RWPE1 (cell line): ENCODE data around the gene VPS8.

ENCODE experiments used
- CTCF ChIA-PET: fragments of 350-600 bp; sonication (Branson Sonifier 250); formaldehyde crosslinking; extraction: SDS; loops from one replicate; lab custom pipeline; 2021; lab: Yijun Ruan, JAX
- POLR2A ChIA-PET: fragments of 400-600 bp; formaldehyde crosslinking; extraction: SDS; loops from one replicate; lab custom pipeline; 2020; ENCODE audit warnings: antibody characterized with exemption; ENCODE audit not compliant: low non-redundant PET; lab: Yijun Ruan, JAX
- DNase-seq: peaks from one replicate; pipeline ENCODE4 v3.0.0; 2012; ENCODE audit warnings: low spot score
- H3K27ac ChIP-seq: fragments of 450-650 bp; 2 replicates; pipeline ENCODE4 v1.5.1; 2017
- TF ChIP-seq, protein P1 (sequence below): fragments of 450-650 bp; conservative IDR thresholded peaks from 2 replicates; pipeline ENCODE4 v1.5.1; 2017; ENCODE audit warnings: low read depth, mild to moderate bottlenecking

Gene VPS8

DNA sequence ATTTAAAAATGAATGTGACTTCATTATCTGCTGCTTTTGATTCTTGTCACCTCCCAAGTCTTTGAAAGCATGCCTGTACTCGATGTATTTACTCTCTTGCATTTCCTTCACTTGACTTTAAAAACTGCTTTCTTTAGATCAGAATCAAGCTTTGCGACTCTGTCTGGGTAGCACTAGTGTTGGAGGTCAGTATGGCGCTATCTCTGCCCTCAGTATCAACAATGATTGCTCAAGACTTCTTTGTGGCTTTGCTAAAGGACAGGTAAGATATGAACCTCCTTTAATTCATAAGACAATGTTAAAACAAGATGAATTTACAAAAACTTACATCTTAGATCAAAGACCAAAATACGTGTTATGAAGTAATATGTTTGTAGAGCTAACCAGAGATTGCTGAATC, 37.0 kb downstream of the VPS8 start:
- no peak overlapping the region for H3K27ac ChIP-seq
- POLR2A ChIA-PET, result no interaction called here
- CTCF ChIA-PET, result no interaction called here
- no peak for DNase-seq
- TF ChIP-seq, protein P1, sequence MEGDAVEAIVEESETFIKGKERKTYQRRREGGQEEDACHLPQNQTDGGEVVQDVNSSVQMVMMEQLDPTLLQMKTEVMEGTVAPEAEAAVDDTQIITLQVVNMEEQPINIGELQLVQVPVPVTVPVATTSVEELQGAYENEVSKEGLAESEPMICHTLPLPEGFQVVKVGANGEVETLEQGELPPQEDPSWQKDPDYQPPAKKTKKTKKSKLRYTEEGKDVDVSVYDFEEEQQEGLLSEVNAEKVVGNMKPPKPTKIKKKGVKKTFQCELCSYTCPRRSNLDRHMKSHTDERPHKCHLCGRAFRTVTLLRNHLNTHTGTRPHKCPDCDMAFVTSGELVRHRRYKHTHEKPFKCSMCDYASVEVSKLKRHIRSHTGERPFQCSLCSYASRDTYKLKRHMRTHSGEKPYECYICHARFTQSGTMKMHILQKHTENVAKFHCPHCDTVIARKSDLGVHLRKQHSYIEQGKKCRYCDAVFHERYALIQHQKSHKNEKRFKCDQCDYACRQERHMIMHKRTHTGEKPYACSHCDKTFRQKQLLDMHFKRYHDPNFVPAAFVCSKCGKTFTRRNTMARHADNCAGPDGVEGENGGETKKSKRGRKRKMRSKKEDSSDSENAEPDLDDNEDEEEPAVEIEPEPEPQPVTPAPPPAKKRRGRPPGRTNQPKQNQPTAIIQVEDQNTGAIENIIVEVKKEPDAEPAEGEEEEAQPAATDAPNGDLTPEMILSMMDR, result no peak

DNA sequence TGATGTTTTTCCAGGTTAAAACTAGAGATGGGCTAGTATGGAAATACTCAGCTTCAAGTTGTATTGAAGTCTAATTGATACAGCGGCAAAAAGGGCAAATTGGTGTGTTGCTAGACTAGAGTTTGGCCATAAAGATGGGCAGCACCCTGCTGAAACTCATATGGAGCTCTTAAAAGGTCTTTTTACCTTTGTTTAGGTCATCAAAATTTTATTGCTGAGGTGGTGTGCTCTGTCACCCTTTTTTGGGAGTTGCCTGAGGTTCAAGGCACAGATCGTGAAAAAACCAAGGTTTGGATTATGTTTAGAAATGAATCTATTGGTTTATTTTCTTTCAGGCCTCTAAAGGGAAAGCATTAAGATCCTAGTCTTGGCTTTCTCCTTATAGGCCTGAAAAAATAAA, 38.2 kb downstream of the VPS8 start:
- POLR2A ChIA-PET, result no interaction called here
- TF ChIP-seq, protein P1, result no peak
- H3K27ac ChIP-seq, result no peak overlapping the region
- CTCF ChIA-PET, result no interaction called here
- DNase-seq, result no peak

DNA sequence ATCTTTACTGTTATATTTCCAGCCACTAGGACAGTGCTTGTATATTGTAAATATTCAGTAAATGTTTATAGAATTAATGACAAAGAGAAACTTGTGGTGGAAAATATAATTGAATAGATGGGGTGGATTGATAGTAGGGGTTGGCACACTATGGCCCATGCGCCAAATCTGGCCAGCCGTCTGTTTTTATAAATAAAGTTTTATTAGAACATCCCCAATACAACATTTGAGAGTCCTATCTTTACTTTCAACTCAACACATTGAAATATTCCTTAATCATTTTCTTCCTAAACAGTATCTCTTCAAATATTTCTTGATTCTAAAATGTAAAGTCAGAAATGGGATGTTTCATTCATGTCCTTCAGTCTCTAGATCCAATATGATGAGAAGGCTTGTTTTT, 45.1 kb downstream of the VPS8 start:
- TF ChIP-seq, protein P1, result no peak
- CTCF ChIA-PET, result no interaction called here
- POLR2A ChIA-PET, result no interaction called here
- no peak overlapping the region for H3K27ac ChIP-seq
- no peak for DNase-seq

DNA sequence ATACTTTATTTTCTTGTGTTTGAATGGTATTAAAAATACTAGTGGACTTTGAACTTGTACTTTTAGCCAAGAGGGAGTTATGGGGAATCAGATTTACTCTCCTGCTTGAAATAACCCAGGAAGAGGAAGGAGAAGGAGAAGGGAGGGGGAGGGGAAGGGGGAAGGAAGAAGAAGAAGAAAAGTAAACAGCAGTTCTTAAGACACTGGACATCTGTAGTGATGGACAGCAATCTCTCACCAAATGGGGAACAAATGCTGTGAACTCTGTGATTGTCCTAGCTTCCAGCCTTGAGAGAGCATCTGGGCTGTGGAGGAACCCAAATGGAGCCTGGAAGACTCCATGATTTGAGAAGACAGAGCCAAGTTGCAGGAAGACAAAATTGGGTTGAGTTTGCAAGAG, 52.0 kb downstream of the VPS8 start:
- POLR2A ChIA-PET, result no interaction called here
- TF ChIP-seq, protein P1, result no peak
- CTCF ChIA-PET, result interaction anchor here (0.5 kb wide), 1 partner anchor 1280 kb away, joined by 4 read pairs; no protein-coding TSS in a partner anchor
- no peak overlapping the region for H3K27ac ChIP-seq
- DNase-seq, result no peak

DNA sequence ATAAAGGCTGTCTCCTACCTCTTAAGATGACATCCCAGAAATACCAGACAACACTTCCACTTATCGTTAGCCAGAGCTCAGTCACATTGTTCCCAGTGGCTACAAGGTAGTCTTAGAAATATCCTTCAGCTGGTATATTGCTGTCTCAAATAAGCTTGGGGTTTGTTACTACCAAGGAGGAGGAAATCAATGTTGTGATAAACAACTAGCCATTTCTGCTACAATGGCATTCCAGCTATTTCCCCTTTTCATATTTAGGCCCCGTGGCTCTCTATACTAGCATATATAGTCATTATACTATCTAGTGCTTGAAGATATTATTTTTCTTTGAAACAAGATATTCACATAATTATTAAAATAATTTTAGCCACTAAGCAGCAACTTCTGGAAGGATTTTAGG, 56.5 kb downstream of the VPS8 start:
- TF ChIP-seq, protein P1, result no peak
- POLR2A ChIA-PET, result no interaction called here
- CTCF ChIA-PET, result no interaction called here
- no peak for DNase-seq
- no peak overlapping the region for H3K27ac ChIP-seq

DNA sequence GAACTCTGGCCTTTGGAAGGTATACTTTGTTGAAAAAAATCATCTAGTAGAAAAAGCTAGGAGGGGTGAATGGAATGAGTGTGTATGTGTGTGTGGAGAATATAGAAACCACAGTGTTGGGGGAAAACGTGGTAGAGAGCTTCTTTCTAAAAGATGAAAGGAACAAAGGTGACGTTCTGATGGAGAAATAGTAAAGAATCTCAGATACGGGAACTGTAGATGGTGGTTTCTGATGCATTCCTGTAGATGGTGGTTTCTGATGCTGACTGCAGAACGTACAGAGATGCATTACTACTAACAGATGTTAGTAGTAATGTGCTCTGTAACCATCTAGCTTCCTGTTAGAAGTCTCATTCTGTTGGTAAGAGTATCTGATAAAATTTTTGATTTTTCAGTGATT, 60.2 kb downstream of the VPS8 start:
- CTCF ChIA-PET, result no interaction called here
- TF ChIP-seq, protein P1, result no peak
- no peak overlapping the region for H3K27ac ChIP-seq
- DNase-seq, result no peak
- POLR2A ChIA-PET, result no interaction called here

DNA sequence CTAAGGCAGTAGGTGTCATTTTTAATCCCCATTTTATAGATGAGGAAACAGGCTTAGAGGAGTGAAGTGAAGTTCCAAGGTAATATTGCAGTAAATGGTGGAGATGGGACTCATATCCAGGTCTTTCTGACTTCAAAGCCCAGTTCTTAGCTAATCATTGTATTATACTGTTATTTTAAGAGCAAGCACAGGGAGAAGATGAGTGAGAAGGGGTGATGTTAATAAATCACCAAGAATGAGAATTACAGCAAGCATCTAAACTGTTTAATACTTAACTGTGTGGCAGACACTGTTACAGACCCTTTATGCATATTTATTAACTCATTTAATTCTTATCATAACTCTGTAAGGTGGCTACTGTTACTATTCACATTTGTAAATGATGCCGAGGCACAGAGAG, 61.2 kb downstream of the VPS8 start:
- POLR2A ChIA-PET, result no interaction called here
- CTCF ChIA-PET, result interaction anchor here (0.7 kb wide), 1 partner anchor 292 kb away, joined by 3 read pairs; no protein-coding TSS in a partner anchor
- DNase-seq, result no peak
- H3K27ac ChIP-seq, result no peak overlapping the region
- TF ChIP-seq, protein P1, result no peak
